GM13976 (cell line): Measurements from ENCODE around the gene MYH7B.

Source experiments
- DNase-seq: peaks from one replicate; pipeline ENCODE4 v3.0.0; 2012; ENCODE audit warnings: low spot score
- CTCF ChIP-seq: IDR thresholded peaks from 2 replicates; pipeline ENCODE4 v1.5.1; 2012; ENCODE audit warnings: borderline replicate concordance, mild to moderate bottlenecking; ENCODE audit not compliant: insufficient read depth; ENCODE audit errors: extremely low read depth, missing control alignments, control extremely low read depth
- in situ Hi-C: fragments of 300-500 bp; cut with MboI; formaldehyde crosslinking; loops from one replicate; pipeline ENCODE4 v1.12.0; 2022; ENCODE audit warnings: low sequenced_read_pairs, mixed read lengths, inconsistent platforms; ENCODE audit not compliant: unreplicated experiment

MYH7B gene

GRCh38 chr20:34921436-34921835 lies 34.2 kb upstream of the MYH7B start:
- in situ Hi-C loops: no loop called here
- DNase-seq: no peak
- TF ChIP-seq CTCF: no peak

GRCh38 chr20:34922654-34923381 lies 32.9 kb upstream of the MYH7B start:
- in situ Hi-C loops: no loop called here
- no peak for TF ChIP-seq CTCF
- DNase-seq: no peak

GRCh38 chr20:34923414-34923813 lies 32.3 kb upstream of the MYH7B start:
- DNase-seq: no peak
- in situ Hi-C loops: no loop called here
- no peak for TF ChIP-seq CTCF

- no peak for TF ChIP-seq CTCF
- no peak for DNase-seq
- in situ Hi-C loops: no loop called here
Measured at GRCh38 chr20:34925341-34925740, 30.3 kb upstream of the MYH7B start.

GRCh38 chr20:34925981-34926380 lies 29.7 kb upstream of the MYH7B start:
- no peak for TF ChIP-seq CTCF
- in situ Hi-C loops: no loop called here
- DNase-seq: no peak

GRCh38 chr20:34926581-34926980 lies 29.1 kb upstream of the MYH7B start:
- in situ Hi-C loops: no loop called here
- DNase-seq: no peak
- TF ChIP-seq CTCF: no peak
